ENCODE data around the gene SCUBE1.

SCUBE1 gene

DNA sequence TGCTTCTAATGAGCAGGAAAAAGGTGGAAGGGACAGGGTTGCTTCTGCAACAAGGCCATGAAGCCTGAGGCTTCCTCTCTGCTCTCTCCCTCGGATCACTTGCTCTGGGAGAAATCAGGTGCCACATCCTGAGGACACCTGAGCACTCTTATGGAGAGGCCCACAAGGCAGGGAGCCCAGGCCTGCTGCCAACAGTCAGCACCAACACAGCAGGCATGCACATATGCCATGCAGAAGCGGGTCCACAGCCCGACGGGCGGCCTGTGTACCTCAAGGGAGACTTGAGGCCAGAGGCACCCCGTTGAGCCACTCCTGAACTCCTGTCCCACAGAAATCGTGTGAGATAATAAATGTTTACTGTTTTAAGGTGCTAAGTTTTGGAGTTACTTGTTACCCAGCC, 165.7 kb downstream of the SCUBE1 start:
- 0 out of 2 replicates have a peak, but pooled peaks have one; percentile 25 for TF ChIP-seq NFIC (IDR thresholded peaks at IDR 0.05)
- TF ChIP-seq TEAD4 (IDR thresholded peaks at IDR 0.05), result no peak
- peak; percentile 39; the same call in 1 of the 2 replicates for TF ChIP-seq TCF12 (IDR thresholded peaks at IDR 0.05; ENCODE audit: low read depth)

GRCh38 chr22:43176090-43176489, 167.1 kb downstream of the SCUBE1 start:
- TF ChIP-seq EP300 (IDR thresholded peaks at IDR 0.05; ENCODE audit: borderline replicate concordance) (no peak), YY1 (IDR thresholded peaks at IDR 0.05; ENCODE audit: low read depth) (no peak), CEBPB (IDR thresholded peaks at IDR 0.05) (no peak), EGR1 (IDR thresholded peaks at IDR 0.05) (no peak), FOXM1 (IDR thresholded peaks at IDR 0.05; ENCODE audit: borderline replicate concordance, low read depth) (no peak), TAF1 (IDR thresholded peaks at IDR 0.05; ENCODE audit: low read depth) (no peak), MAX (IDR thresholded peaks at IDR 0.05) (no peak), CREB1 (IDR thresholded peaks at IDR 0.05; ENCODE audit: low read depth) (no peak), TCF12 (IDR thresholded peaks at IDR 0.05; ENCODE audit: low read depth) (no peak), ZBTB7A (IDR thresholded peaks at IDR 0.05; ENCODE audit: low read depth) (no peak), RAD21 (IDR thresholded peaks at IDR 0.05; ENCODE audit: low read depth) (no peak), NFIC (IDR thresholded peaks at IDR 0.05) (no peak), TEAD4 (IDR thresholded peaks at IDR 0.05) (no peak)
- TF ChIP-seq, protein P1, sequence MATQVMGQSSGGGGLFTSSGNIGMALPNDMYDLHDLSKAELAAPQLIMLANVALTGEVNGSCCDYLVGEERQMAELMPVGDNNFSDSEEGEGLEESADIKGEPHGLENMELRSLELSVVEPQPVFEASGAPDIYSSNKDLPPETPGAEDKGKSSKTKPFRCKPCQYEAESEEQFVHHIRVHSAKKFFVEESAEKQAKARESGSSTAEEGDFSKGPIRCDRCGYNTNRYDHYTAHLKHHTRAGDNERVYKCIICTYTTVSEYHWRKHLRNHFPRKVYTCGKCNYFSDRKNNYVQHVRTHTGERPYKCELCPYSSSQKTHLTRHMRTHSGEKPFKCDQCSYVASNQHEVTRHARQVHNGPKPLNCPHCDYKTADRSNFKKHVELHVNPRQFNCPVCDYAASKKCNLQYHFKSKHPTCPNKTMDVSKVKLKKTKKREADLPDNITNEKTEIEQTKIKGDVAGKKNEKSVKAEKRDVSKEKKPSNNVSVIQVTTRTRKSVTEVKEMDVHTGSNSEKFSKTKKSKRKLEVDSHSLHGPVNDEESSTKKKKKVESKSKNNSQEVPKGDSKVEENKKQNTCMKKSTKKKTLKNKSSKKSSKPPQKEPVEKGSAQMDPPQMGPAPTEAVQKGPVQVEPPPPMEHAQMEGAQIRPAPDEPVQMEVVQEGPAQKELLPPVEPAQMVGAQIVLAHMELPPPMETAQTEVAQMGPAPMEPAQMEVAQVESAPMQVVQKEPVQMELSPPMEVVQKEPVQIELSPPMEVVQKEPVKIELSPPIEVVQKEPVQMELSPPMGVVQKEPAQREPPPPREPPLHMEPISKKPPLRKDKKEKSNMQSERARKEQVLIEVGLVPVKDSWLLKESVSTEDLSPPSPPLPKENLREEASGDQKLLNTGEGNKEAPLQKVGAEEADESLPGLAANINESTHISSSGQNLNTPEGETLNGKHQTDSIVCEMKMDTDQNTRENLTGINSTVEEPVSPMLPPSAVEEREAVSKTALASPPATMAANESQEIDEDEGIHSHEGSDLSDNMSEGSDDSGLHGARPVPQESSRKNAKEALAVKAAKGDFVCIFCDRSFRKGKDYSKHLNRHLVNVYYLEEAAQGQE (IDR thresholded peaks at IDR 0.05; ENCODE audit: low read depth), result no peak
- TF ChIP-seq, protein P2, sequence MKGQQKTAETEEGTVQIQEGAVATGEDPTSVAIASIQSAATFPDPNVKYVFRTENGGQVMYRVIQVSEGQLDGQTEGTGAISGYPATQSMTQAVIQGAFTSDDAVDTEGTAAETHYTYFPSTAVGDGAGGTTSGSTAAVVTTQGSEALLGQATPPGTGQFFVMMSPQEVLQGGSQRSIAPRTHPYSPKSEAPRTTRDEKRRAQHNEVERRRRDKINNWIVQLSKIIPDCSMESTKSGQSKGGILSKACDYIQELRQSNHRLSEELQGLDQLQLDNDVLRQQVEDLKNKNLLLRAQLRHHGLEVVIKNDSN (IDR thresholded peaks at IDR 0.05), result no peak

GRCh38 chr22:43174941-43175531, 168.1 kb downstream of the SCUBE1 start:
- TF ChIP-seq RAD21 (IDR thresholded peaks at IDR 0.05; ENCODE audit: low read depth) (no peak), FOXM1 (IDR thresholded peaks at IDR 0.05; ENCODE audit: borderline replicate concordance, low read depth) (no peak), MAX (IDR thresholded peaks at IDR 0.05) (no peak), TEAD4 (IDR thresholded peaks at IDR 0.05) (peak; percentile 37; the same call in 1 of the 2 replicates), TAF1 (IDR thresholded peaks at IDR 0.05; ENCODE audit: low read depth) (no peak), EGR1 (IDR thresholded peaks at IDR 0.05) (no peak), NFIC (IDR thresholded peaks at IDR 0.05) (peak; percentile 76), YY1 (IDR thresholded peaks at IDR 0.05; ENCODE audit: low read depth) (no peak), CREB1 (IDR thresholded peaks at IDR 0.05; ENCODE audit: low read depth) (no peak), ZBTB7A (IDR thresholded peaks at IDR 0.05; ENCODE audit: low read depth) (no peak), EP300 (IDR thresholded peaks at IDR 0.05; ENCODE audit: borderline replicate concordance) (no peak), TCF12 (IDR thresholded peaks at IDR 0.05; ENCODE audit: low read depth) (peak; percentile 87), CEBPB (IDR thresholded peaks at IDR 0.05) (no peak)
- TF ChIP-seq, protein P1 (IDR thresholded peaks at IDR 0.05; ENCODE audit: low read depth), result no peak
- TF ChIP-seq, protein P2 (IDR thresholded peaks at IDR 0.05), result no peak

GRCh38 chr22:43173976-43174720, 169.0 kb downstream of the SCUBE1 start:
- no peak for TF ChIP-seq CEBPB (IDR thresholded peaks at IDR 0.05)
- TF ChIP-seq EGR1 (IDR thresholded peaks at IDR 0.05), result no peak
- TF ChIP-seq RAD21 (IDR thresholded peaks at IDR 0.05; ENCODE audit: low read depth), result no peak
- TF ChIP-seq YY1 (IDR thresholded peaks at IDR 0.05; ENCODE audit: low read depth), result no peak
- no peak for TF ChIP-seq CREB1 (IDR thresholded peaks at IDR 0.05; ENCODE audit: low read depth)
- TF ChIP-seq, protein P2 (IDR thresholded peaks at IDR 0.05), result no peak
- TF ChIP-seq EP300 (IDR thresholded peaks at IDR 0.05; ENCODE audit: borderline replicate concordance), result no peak
- no peak for TF ChIP-seq FOXM1 (IDR thresholded peaks at IDR 0.05; ENCODE audit: borderline replicate concordance, low read depth)
- no peak for TF ChIP-seq TAF1 (IDR thresholded peaks at IDR 0.05; ENCODE audit: low read depth)

DNA sequence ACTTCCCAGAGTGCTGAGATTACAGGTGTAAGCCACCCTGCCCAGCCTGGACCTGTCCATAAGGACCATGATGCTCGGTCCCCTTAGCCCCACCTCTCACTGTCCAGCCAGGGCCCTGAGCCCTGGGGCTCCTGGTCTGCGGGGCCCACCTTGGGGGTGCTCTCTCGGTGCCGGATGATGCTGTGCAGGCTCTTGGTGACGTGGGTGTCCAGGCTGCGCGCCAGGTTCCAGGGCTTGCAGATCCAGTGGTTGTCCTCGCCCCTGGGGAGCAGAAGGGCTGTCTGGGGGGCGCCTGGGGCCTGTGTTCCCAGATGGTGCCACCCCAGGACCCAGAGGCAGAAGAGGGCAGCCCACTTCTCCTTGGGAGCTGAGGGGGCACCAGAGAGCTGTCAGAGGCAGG, 169.6 kb downstream of the SCUBE1 start:
- TF ChIP-seq CEBPB (IDR thresholded peaks at IDR 0.05), result no peak
- no peak for TF ChIP-seq ZBTB7A (IDR thresholded peaks at IDR 0.05; ENCODE audit: low read depth)
- TF ChIP-seq EGR1 (IDR thresholded peaks at IDR 0.05), result no peak
